ENCODE measurements around the gene MOB1B.

MOB1B gene

DNA sequence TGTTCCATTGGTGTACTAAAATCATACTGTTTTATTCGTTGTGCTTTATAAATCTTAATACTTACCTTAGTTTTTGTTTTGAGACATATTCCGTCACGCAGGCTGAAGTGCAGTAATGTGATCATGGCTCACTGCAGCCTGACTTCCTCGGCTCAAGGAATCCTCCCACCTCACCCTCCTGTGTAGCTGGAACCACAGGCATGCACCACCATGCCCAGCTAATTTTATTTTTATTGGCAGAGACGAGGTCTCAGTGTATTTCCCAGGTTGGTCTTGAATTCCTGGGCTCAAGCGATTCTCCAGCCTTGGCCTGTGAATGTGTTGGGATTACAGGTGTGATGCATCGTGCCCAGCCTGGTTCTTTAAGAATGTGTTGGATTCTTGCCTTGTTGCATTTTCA, 66.9 kb downstream of the MOB1B start:
- no peak for DNase-seq (ENCODE audit: low read depth in 2 of 2)
- no peak overlapping the region for H3K4me3 ChIP-seq (replicated peaks in 1 of 2; ENCODE audit: low read depth in 2 of 2, low read length in 2 of 2)
- TF ChIP-seq, protein P1, sequence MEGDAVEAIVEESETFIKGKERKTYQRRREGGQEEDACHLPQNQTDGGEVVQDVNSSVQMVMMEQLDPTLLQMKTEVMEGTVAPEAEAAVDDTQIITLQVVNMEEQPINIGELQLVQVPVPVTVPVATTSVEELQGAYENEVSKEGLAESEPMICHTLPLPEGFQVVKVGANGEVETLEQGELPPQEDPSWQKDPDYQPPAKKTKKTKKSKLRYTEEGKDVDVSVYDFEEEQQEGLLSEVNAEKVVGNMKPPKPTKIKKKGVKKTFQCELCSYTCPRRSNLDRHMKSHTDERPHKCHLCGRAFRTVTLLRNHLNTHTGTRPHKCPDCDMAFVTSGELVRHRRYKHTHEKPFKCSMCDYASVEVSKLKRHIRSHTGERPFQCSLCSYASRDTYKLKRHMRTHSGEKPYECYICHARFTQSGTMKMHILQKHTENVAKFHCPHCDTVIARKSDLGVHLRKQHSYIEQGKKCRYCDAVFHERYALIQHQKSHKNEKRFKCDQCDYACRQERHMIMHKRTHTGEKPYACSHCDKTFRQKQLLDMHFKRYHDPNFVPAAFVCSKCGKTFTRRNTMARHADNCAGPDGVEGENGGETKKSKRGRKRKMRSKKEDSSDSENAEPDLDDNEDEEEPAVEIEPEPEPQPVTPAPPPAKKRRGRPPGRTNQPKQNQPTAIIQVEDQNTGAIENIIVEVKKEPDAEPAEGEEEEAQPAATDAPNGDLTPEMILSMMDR (IDR thresholded peaks at IDR 0.05; ENCODE audit: low read depth, low read length) = no peak

DNA sequence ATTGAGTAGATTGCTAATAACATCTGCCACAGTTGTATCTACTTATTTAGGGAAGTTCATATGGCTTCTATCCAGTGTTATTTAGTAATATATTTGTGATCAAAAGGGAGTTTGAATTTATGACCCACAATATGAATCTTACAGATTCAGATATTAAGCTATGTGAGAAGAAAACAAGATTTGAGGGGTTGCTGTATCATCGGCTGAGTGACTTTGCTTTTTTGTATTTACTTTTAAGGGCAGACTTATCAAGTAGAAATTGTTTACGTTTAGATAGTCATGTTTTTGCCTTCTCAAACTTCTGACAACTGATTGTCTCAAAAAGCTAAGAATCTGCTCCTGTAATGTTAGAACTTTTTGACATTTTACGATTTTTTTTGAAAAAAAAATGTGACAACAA, 74.1 kb downstream of the MOB1B start:
- TF ChIP-seq, protein P1 (IDR thresholded peaks at IDR 0.05; ENCODE audit: low read depth, low read length) = no peak
- no peak for DNase-seq (ENCODE audit: low read depth in 2 of 2)
- H3K4me3 ChIP-seq (replicated peaks in 1 of 2; ENCODE audit: low read depth in 2 of 2, low read length in 2 of 2) = no peak overlapping the region

DNA sequence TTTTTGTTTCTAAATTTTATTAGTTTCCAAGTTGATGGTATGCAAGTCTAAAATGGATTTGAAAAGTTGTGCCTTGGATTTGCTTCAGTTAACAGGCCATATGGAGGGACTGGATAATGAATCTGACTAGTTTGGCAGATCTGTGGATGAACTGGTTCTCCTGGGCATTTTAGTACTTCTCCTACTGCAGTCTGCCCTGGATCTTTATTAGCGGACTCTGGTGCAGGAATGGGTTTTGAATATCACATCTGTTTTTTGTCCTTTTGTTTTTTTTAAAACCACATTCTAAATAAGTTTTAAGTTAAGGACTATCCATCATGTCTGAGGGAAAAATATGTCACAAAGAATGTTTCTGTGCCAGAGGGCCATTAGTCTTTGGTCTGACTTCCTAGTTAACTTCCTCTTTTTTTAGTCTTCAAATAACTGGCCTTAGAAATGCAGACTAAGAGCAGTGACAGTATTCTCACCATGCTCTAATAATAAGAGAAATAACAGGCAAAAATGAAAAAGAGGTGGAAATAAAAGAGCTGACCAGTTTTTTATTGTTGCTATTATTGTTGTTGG, 77.4 kb downstream of the MOB1B start:
- H3K4me3 ChIP-seq (replicated peaks in 1 of 2; ENCODE audit: low read depth in 2 of 2, low read length in 2 of 2) = no peak overlapping the region
- no peak for DNase-seq (ENCODE audit: low read depth in 2 of 2)
- TF ChIP-seq, protein P1 (IDR thresholded peaks at IDR 0.05; ENCODE audit: low read depth, low read length) = no peak

DNA sequence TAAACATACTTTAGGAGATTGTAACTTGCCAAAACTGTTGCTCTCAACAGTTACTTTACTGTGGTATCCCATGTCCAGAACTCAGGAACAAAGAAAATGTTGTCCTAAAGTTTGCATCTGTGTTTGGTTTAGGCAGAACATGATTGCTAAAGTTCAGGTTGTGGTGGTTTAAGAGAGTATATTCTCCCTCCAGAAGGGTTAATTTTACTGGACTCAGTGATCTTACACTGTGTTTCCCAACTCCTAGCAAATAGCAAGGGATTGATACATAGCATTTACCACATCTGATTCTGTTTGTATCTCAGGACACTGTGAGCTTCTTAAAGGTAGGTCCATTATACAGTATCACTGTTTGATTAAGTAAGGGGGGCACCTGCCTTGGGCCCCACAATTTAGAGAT, 78.0 kb downstream of the MOB1B start:
- no peak overlapping the region for H3K4me3 ChIP-seq (replicated peaks in 1 of 2; ENCODE audit: low read depth in 2 of 2, low read length in 2 of 2)
- TF ChIP-seq, protein P1 (IDR thresholded peaks at IDR 0.05; ENCODE audit: low read depth, low read length) = no peak
- no peak for DNase-seq (ENCODE audit: low read depth in 2 of 2)

DNA sequence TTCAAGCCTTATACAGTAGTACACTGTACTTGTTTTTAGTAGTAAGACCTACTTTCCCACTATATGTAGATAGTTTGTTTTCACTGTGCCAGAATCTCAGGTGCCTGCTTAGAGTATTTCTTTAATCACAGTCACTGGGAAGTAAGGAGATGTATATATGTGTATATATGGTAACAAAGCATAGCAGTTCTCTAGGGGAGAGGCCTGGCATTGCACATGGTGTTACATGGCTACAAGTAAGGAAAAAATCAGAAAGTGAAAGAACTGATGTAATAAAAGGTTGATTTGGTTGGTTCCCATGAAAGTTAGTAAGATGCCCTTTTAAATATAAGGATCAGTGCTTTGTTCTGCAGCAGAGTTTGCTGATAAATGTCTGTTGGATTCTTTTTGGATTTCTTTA, 81.9 kb downstream of the MOB1B start:
- H3K4me3 ChIP-seq (replicated peaks in 1 of 2; ENCODE audit: low read depth in 2 of 2, low read length in 2 of 2) = no peak overlapping the region
- TF ChIP-seq, protein P1 (IDR thresholded peaks at IDR 0.05; ENCODE audit: low read depth, low read length) = no peak
- DNase-seq (ENCODE audit: low read depth in 2 of 2) = no peak

DNA sequence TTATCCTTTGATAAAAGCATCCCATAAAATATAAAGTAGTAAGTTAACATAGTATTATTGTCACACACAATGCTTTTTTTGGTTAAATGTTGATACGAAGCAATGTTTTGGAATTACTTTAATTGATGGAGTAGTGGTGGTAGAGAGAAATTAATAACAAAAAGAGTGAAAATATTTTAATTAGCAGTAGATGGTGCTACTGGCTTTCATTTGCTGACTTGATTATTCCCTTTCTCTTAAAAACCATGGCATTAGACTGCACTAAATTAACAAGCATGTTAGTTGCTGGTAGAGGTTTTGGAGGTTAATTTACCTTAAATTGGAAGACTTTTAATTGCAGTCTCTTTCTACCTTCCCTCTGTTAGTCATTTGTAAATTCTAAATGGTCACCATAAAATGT, 82.4 kb downstream of the MOB1B start:
- no peak for DNase-seq (ENCODE audit: low read depth in 2 of 2)
- no peak overlapping the region for H3K4me3 ChIP-seq (replicated peaks in 1 of 2; ENCODE audit: low read depth in 2 of 2, low read length in 2 of 2)

More for the DNA sequence above, 82.4 kb downstream of the MOB1B start:
- TF ChIP-seq, protein P1 (IDR thresholded peaks at IDR 0.05; ENCODE audit: low read depth, low read length) = no peak

All from cardiac fibroblast (primary cell).